AG09309 (cell line): Measurements from ENCODE around the gene CFAP77.

ENCODE experiments used
- DNase-seq: peaks from one replicate; pipeline ENCODE4 v3.0.0-alpha.2; 2010; ENCODE audit warnings: low read depth
- H3K4me3 ChIP-seq: 2 replicates; pipeline ENCODE4 v1.5.1; 2011; ENCODE audit warnings: mild to moderate bottlenecking, low read depth, low read length, moderate library complexity; ENCODE audit not compliant: control insufficient read depth
- TF ChIP-seq, protein P1 (sequence below): IDR thresholded peaks from 2 replicates; pipeline ENCODE4 v1.5.1; 2011; ENCODE audit warnings: mild to moderate bottlenecking, low read depth, low read length, inconsistent platforms; ENCODE audit not compliant: insufficient read depth, control insufficient read depth; ENCODE audit errors: missing control alignments

Gene CFAP77

DNA sequence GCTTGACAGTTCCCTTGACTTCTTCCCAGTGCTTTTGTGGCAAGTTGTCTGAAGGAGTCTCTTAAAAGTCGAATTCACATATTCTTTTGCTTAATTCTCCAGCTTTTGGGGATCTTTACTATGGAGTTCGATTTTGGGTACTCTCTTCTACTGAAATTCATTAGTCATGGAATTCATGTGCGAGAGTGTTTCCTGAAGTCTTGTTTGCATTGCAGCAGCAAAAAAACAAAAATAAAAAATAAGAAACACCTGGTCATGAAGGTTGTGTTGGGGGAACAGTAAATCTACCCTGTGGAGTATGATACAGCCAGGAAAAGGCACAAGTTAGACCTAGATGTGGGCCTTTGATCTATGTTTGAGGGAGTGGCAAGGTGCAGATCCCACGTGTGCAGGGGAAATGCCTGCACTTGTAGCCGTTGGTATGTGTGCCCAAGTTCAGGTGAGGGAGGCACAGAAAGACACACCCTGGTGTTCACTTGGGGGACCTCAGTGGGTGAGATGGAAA, 55.2 kb downstream of the CFAP77 start:
- no peak for DNase-seq
- TF ChIP-seq, protein P1, sequence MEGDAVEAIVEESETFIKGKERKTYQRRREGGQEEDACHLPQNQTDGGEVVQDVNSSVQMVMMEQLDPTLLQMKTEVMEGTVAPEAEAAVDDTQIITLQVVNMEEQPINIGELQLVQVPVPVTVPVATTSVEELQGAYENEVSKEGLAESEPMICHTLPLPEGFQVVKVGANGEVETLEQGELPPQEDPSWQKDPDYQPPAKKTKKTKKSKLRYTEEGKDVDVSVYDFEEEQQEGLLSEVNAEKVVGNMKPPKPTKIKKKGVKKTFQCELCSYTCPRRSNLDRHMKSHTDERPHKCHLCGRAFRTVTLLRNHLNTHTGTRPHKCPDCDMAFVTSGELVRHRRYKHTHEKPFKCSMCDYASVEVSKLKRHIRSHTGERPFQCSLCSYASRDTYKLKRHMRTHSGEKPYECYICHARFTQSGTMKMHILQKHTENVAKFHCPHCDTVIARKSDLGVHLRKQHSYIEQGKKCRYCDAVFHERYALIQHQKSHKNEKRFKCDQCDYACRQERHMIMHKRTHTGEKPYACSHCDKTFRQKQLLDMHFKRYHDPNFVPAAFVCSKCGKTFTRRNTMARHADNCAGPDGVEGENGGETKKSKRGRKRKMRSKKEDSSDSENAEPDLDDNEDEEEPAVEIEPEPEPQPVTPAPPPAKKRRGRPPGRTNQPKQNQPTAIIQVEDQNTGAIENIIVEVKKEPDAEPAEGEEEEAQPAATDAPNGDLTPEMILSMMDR, result no peak

DNA sequence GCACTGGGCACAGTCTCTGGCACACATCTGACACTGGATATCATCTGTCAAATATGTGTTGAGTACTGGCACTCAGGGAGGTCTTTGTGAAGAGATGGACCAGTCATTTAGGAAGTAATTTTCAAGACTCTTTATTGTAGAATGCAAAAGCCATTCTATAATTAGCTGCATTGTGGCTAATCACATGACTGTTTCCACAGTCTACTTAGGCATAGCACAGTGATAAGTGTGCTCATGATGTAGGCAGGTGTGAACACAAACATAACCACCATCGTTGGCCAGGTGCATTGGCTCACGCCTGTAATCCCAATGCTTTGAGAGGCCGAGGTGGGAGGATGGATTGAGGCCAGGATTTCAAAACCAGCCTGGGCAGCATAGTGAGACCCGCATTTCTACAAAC, 62.2 kb downstream of the CFAP77 start:
- H3K4me3 ChIP-seq, result no peak overlapping the region
- no peak for DNase-seq
- TF ChIP-seq, protein P1, result no peak

More for the DNA sequence above, 55.2 kb downstream of the CFAP77 start:
- no peak overlapping the region for H3K4me3 ChIP-seq

DNA sequence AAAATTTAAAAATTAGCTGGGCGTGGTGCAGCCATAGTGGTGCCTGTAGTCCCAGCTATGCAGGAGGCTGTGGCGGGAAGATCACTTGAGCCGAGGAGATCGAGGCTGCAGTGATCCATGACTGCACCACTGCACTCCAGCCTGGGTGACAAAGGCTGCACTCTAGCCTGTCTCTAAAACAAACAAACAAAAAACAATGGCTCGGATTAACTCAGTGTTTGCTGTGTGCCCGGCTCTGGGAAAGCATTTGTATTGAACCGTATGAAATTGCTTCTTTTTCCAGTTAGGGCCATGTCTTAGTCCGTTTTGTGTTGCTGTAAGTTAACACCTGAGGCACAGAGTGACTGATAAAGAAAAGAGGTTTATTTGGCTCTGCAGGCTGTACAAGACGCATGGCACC, 62.6 kb downstream of the CFAP77 start:
- TF ChIP-seq, protein P1, result no peak

DNA sequence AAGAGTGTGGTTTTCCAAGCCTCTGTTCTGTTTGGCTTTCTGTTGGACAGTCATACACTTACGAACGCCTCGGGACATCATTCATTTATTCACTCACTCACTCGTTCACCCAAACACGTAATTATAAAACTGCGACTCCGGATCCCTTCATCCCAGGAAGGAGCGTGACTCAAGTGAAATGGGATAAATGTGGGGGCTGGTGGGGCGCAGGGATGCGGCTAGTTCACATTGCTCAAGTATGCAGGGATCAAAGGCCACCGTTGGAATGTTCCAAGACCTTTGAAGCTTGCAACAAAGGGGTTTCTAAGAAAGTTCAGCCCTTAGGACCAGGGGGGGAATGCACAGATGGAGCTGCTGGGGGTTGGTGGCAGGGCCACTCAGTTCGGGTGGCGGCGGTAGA, 64.2 kb downstream of the CFAP77 start:
- no peak overlapping the region for H3K4me3 ChIP-seq
- DNase-seq, result no peak

More for the DNA sequence above, 62.6 kb downstream of the CFAP77 start:
- DNase-seq, result no peak
- H3K4me3 ChIP-seq, result no peak overlapping the region

DNA sequence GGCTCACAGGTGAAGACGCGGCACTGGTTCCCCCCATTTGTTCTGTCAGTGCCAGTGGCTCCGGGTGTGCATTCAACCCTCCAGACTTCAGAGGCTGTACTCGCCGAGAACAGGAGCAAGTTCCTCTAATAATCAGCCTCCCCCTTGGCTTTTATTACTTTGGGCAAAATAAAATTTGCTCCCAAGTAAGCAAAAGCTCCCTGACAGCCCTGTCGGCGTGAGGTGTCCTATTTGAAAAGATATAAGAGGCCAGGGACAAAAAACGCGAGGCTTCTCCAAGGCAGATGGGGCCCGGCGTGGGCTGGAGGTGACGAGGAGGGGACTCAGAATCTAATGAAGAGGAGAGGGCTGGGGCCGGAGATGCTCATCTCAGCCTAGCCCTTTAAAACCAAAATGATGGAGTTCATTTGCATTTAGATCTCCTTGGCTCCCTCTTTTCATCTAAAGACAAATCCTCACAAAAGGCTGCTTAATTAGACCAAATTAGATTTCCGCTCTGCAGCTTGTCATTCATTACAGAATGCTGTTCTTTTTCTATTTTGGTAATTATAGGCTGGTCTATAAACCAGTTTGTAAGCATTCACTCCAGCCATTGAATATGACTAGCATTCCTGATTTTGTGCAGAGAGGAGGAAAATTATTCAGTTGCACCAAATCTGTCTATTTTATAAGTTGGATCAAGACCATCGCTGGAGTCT, 68.5 kb downstream of the CFAP77 start:
- TF ChIP-seq, protein P1, result no peak
- no peak for DNase-seq
- H3K4me3 ChIP-seq, result no peak overlapping the region

More for the DNA sequence above, 64.2 kb downstream of the CFAP77 start:
- TF ChIP-seq, protein P1, result no peak

DNA sequence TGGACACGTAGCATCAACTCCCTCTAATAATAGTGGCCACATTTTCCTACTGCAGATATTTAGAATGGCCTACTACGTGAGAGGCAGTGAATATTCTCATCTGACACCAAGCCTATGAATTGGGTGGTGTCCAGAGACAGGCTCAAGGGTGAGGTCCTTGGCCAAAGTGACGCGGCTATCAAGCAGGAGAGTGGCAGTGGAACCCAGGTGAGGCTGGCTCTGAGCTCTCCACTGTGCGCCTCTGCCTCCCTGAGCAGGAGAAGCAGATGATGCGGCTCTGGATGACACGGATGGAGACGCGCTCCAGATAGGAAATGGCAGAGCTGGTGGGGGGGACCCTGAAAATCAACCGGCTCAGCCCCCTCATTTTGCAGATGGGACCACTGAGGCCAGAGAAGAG, 69.7 kb downstream of the CFAP77 start:
- DNase-seq, result no peak
- no peak overlapping the region for H3K4me3 ChIP-seq
- TF ChIP-seq, protein P1, result no peak
